ENCODE measurements around the gene RAB11FIP4.

GRCh38 chr17:31462261-31462660, 70.8 kb downstream of the RAB11FIP4 start:
- TF ChIP-seq CTCF (IDR thresholded peaks at IDR 0.05) (no peak), POLR2A (IDR thresholded peaks at IDR 0.05) (no peak)

Measured in stomach (tissue), 4 donors.